HepG2 (cell line): ENCODE measurements around the gene NBEAL2. TPM values are rescaled to one million over a fixed set of nuclear protein-coding genes. Genes with fewer than 3 reads are reported as not detected.

Experiments
- AHR ChIP-seq: IDR thresholded peaks from 2 replicates; pipeline ENCODE4 v1.6.1; 2018; ENCODE audit warnings: missing genetic modification reagents, missing compliant biosample characterization
- CREB1 ChIP-seq, 2 experiments: fragments of 450-650 bp in 1 of 2; IDR thresholded peaks; 2 replicates each; pipeline ENCODE4 v1.6.1; 2016 to 2017; ENCODE audit warnings: control low read depth in 1 of 2, mild to moderate bottlenecking in 1 of 2, missing compliant biosample characterization in 1 of 2, missing genetic modification characterization in 1 of 2
- ELF1 ChIP-seq: sonication (generic); formaldehyde crosslinking; IDR thresholded peaks from 2 replicates; pipeline ENCODE4 v1.4.0; 2020; ENCODE audit warnings: missing genetic modification reagents
- HOXA5 ChIP-seq: sonication (generic); formaldehyde crosslinking; IDR thresholded peaks from 2 replicates; pipeline ENCODE4 v1.4.0; 2020; ENCODE audit warnings: missing genetic modification reagents
- MTA1 ChIP-seq: sonication (generic); formaldehyde crosslinking; IDR thresholded peaks from 2 replicates; pipeline ENCODE4 v1.4.0; 2020; ENCODE audit warnings: missing genetic modification reagents, mild to moderate bottlenecking, borderline replicate concordance
- SP4 ChIP-seq: sonication (generic); formaldehyde crosslinking; IDR thresholded peaks from 2 replicates; pipeline ENCODE4 v1.8.1; 2023; ENCODE audit warnings: mild to moderate bottlenecking, missing genetic modification reagents
- TAF1 ChIP-seq: sonication (generic); formaldehyde crosslinking; IDR thresholded peaks from 2 replicates; pipeline ENCODE4 v1.4.0; 2020; ENCODE audit warnings: missing genetic modification reagents
- YEATS2 ChIP-seq: sonication (generic); formaldehyde crosslinking; IDR thresholded peaks from 2 replicates; pipeline ENCODE4 v1.4.0; 2020; ENCODE audit warnings: missing genetic modification reagents, borderline replicate concordance
- ZIK1 ChIP-seq: sonication (generic); formaldehyde crosslinking; IDR thresholded peaks from 2 replicates; pipeline ENCODE4 v1.5.0; 2020; ENCODE audit warnings: mild to moderate bottlenecking, low read depth, missing genetic modification reagents, borderline replicate concordance
- ZNF234 ChIP-seq: sonication (generic); formaldehyde crosslinking; conservative IDR thresholded peaks from 2 replicates; pipeline ENCODE4 v1.5.1; 2020; ENCODE audit warnings: mild to moderate bottlenecking, missing genetic modification reagents
- ZNF558 ChIP-seq: sonication (generic); formaldehyde crosslinking; IDR thresholded peaks from 2 replicates; pipeline ENCODE4 v1.9.0; 2022; ENCODE audit warnings: mild to moderate bottlenecking, missing genetic modification reagents, borderline replicate concordance
- ZNF644 ChIP-seq: IDR thresholded peaks from 2 replicates; pipeline ENCODE4 v1.6.1; 2016; ENCODE audit warnings: low read depth
- ZNF724P ChIP-seq: sonication (generic); formaldehyde crosslinking; IDR thresholded peaks from 2 replicates; pipeline ENCODE4 v1.8.0; 2022; ENCODE audit warnings: missing genetic modification reagents, borderline replicate concordance
- ZNF772 ChIP-seq: sonication (generic); formaldehyde crosslinking; IDR thresholded peaks from 2 replicates; pipeline ENCODE4 v1.5.0; 2020; ENCODE audit warnings: mild to moderate bottlenecking, missing genetic modification reagents
- polyA plus RNA-seq, 8 experiments: library from polyadenylated mRNA; depleted of rRNA in 3 of 8; stranded (reverse) in 7 of 8; unstranded in 1 of 8; fragments of >200 nt; fragmentation: Illumina TruSeq in 4 of 8; extraction: Trizol in 4 of 8; gene quantifications; 2 replicates each; pipeline versions ENCODE4 v1.2.1 to v1.2.3, GENCODE V29; 2011 to 2016; ENCODE audit warnings: low read depth in 4 of 8, missing spikeins in 1 of 8, mixed read lengths in 1 of 8; ENCODE audit not compliant: insufficient read depth in 1 of 8
- total RNA-seq, 5 experiments: library from RNA; depleted of rRNA; stranded (reverse); fragments of >200 nt; fragmentation: Illumina TruSeq; extraction: Trizol; gene quantifications; 2 replicates each; pipeline ENCODE4 v1.2.3, GENCODE V29; 2016; ENCODE audit warnings: low read depth in 1 of 5
- TF ChIP-seq, protein P1 (sequence below): sonication (generic); formaldehyde crosslinking; IDR thresholded peaks from 2 replicates; pipeline ENCODE4 v1.8.1; 2023; ENCODE audit warnings: mild to moderate bottlenecking, missing genetic modification reagents
- TF ChIP-seq, protein P2 (sequence below): IDR thresholded peaks from 2 replicates; pipeline ENCODE4 v1.6.1; 2012; ENCODE audit warnings: low read depth, low read length, improper control_type of control experiment
- TF ChIP-seq, protein P3 (sequence below): sonication (generic); formaldehyde crosslinking; IDR thresholded peaks from 2 replicates; pipeline ENCODE4 v1.4.0; 2020; ENCODE audit warnings: mild to moderate bottlenecking, missing genetic modification reagents
- TF ChIP-seq, protein P4 (sequence below): sonication (generic); formaldehyde crosslinking; IDR thresholded peaks from 2 replicates; pipeline ENCODE4 v1.4.0; 2020; ENCODE audit warnings: mild to moderate bottlenecking, missing genetic modification reagents
- TF ChIP-seq, protein P5 (sequence below): sonication (generic); formaldehyde crosslinking; IDR thresholded peaks from 2 replicates; pipeline ENCODE4 v1.4.0; 2020; ENCODE audit warnings: mild to moderate bottlenecking, missing genetic modification reagents

NBEAL2 gene
- total and polyA plus RNA-seq, 2 of the 13 experiments (the other 11 are each of a cell fraction or from before 2014, with no cell fraction given) = 9.7 to 12.4 TPM

DNA sequence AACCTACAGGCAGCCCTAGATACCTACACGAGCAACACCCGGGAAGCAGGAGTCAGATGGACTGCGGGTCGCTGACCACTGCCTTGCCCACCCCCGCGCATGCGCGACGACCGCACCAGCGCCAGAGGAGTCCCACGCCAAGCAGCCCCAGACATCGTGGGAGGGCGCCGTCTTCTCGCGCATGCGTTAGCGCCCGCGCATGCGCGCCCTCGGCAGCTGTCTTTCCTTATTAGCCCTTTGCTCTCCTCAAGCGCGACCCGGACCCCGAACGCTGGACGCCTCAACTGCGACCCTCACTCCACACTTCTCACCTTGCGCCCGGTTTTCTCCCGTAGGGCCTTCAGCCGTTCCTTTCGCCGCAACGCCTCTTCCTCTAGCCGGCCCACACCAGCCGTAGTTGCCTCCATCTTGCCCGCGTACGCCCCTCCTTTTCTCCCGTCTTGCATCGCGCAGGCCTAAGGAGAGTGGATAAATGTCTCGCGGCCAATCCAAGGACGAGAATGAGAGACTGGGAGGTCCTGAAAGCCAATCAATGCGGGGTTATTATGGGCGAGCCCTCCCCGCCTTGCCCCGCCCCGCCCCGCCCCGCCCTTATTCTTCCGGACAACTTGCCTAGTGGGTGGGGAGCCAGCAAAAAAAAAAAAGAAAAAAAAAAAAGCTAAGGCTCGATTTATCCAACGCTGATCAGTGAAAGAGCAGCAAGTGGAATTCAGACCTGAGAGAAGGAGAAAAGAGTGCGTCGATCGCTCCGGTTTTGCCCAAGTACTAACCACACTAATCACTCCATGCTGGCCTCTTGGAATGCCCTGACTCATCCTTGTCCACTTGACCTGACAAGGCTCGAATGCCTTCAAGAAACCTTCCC lies 2.9 kb upstream of the NBEAL2 start, which contains the start of gene CCDC12 (continued):
- TF ChIP-seq HOXA5 (peak; percentile 64; the same call in 1 of the 2 replicates), YEATS2 (CRISPR knock-in tag) (peak; percentile 62), CREB1 (IDR thresholded peaks at IDR 0.05) (no peak), CREB1 (CRISPR knock-in tag; IDR thresholded peaks at IDR 0.05) (0 out of 2 replicates have a peak, but pooled peaks have one; percentile 26), AHR (CRISPR knock-in tag) (peak; percentile 19; the same call in 1 of the 2 replicates), ZNF558 (0 out of 2 replicates have a peak, but pooled peaks have one; percentile 40), ELF1 (CRISPR knock-in tag) (peak; percentile 48; the same call in 1 of the 2 replicates), ZIK1 (CRISPR knock-in tag) (no peak), SP4 (peak; percentile 81), ZNF644 (no peak), ZNF772 (CRISPR knock-in tag) (peak; percentile 82), MTA1 (CRISPR knock-in tag) (peak; percentile 34; the same call in 1 of the 2 replicates), ZNF234 (CRISPR knock-in tag) (no peak), TAF1 (peak; percentile 87), ZNF724P (CRISPR knock-in tag) (peak; percentile 81; the same call in 1 of the 2 replicates)
- TF ChIP-seq, protein P1, sequence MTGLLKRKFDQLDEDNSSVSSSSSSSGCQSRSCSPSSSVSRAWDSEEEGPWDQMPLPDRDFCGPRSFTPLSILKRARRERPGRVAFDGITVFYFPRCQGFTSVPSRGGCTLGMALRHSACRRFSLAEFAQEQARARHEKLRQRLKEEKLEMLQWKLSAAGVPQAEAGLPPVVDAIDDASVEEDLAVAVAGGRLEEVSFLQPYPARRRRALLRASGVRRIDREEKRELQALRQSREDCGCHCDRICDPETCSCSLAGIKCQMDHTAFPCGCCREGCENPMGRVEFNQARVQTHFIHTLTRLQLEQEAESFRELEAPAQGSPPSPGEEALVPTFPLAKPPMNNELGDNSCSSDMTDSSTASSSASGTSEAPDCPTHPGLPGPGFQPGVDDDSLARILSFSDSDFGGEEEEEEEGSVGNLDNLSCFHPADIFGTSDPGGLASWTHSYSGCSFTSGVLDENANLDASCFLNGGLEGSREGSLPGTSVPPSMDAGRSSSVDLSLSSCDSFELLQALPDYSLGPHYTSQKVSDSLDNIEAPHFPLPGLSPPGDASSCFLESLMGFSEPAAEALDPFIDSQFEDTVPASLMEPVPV (CRISPR knock-in tag) = no peak; the same call in 1 of the 2 replicates
- TF ChIP-seq, protein P2, sequence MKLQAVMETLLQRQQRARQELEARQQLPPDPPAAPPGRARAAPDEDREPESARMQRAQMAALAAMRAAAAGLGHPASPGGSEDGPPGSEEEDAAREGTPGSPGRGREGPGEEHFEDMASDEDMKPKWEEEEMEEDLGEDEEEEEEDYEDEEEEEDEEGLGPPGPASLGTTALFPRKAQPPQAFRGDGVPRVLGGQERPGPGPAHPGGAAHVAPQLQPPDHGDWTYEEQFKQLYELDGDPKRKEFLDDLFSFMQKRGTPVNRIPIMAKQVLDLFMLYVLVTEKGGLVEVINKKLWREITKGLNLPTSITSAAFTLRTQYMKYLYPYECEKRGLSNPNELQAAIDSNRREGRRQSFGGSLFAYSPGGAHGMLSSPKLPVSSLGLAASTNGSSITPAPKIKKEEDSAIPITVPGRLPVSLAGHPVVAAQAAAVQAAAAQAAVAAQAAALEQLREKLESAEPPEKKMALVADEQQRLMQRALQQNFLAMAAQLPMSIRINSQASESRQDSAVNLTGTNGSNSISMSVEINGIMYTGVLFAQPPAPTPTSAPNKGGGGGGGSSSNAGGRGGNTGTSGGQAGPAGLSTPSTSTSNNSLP = peak; percentile 84
- TF ChIP-seq, protein P3, sequence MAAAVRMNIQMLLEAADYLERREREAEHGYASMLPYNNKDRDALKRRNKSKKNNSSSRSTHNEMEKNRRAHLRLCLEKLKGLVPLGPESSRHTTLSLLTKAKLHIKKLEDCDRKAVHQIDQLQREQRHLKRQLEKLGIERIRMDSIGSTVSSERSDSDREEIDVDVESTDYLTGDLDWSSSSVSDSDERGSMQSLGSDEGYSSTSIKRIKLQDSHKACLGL (CRISPR knock-in tag) = peak; percentile 87
- TF ChIP-seq, protein P4, sequence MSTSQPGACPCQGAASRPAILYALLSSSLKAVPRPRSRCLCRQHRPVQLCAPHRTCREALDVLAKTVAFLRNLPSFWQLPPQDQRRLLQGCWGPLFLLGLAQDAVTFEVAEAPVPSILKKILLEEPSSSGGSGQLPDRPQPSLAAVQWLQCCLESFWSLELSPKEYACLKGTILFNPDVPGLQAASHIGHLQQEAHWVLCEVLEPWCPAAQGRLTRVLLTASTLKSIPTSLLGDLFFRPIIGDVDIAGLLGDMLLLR (CRISPR knock-in tag) = peak; percentile 77; the same call in 1 of the 2 replicates
- TF ChIP-seq, protein P5, sequence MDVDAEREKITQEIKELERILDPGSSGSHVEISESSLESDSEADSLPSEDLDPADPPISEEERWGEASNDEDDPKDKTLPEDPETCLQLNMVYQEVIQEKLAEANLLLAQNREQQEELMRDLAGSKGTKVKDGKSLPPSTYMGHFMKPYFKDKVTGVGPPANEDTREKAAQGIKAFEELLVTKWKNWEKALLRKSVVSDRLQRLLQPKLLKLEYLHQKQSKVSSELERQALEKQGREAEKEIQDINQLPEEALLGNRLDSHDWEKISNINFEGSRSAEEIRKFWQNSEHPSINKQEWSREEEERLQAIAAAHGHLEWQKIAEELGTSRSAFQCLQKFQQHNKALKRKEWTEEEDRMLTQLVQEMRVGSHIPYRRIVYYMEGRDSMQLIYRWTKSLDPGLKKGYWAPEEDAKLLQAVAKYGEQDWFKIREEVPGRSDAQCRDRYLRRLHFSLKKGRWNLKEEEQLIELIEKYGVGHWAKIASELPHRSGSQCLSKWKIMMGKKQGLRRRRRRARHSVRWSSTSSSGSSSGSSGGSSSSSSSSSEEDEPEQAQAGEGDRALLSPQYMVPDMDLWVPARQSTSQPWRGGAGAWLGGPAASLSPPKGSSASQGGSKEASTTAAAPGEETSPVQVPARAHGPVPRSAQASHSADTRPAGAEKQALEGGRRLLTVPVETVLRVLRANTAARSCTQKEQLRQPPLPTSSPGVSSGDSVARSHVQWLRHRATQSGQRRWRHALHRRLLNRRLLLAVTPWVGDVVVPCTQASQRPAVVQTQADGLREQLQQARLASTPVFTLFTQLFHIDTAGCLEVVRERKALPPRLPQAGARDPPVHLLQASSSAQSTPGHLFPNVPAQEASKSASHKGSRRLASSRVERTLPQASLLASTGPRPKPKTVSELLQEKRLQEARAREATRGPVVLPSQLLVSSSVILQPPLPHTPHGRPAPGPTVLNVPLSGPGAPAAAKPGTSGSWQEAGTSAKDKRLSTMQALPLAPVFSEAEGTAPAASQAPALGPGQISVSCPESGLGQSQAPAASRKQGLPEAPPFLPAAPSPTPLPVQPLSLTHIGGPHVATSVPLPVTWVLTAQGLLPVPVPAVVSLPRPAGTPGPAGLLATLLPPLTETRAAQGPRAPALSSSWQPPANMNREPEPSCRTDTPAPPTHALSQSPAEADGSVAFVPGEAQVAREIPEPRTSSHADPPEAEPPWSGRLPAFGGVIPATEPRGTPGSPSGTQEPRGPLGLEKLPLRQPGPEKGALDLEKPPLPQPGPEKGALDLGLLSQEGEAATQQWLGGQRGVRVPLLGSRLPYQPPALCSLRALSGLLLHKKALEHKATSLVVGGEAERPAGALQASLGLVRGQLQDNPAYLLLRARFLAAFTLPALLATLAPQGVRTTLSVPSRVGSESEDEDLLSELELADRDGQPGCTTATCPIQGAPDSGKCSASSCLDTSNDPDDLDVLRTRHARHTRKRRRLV (CRISPR knock-in tag) = peak; percentile 58; the same call in 1 of the 2 replicates
